H1 (cell line): ENCODE measurements around the gene KCNE3. TPM values are rescaled to one million over a fixed set of nuclear protein-coding genes. Genes with fewer than 3 reads are reported as not detected.

ENCODE experiments used
- CTCF ChIA-PET: fragments of 300-600 bp; sonication (Branson Sonifier 250); formaldehyde crosslinking; loops from one replicate; lab custom pipeline; 2021; ENCODE audit not compliant: partially characterized antibody; lab: Charles Lee
- POLR2A ChIA-PET: fragments of 300-600 bp; sonication (Branson Sonifier 250); formaldehyde crosslinking; loops from one replicate; lab custom pipeline; 2021; ENCODE audit warnings: inconsistent platforms; ENCODE audit not compliant: partially characterized antibody; lab: Charles Lee
- DNase-seq, 2 experiments: peaks; one replicate each; pipeline versions ENCODE4 v3.0.0 to v3.0.0-alpha.2; 2010 to 2022; ENCODE audit warnings: low spot score in 2 of 2, low read depth in 1 of 2, mixed read lengths in 1 of 2
- FAIRE-seq: peaks from 2 replicates; lab custom pipeline; 2011; peaks lifted over from hg19 to GRCh38; lab: Jason Lieb, UNC
- H2AFZ ChIP-seq: 2 replicates; pipeline ENCODE4 v1.8.1; 2012; ENCODE audit warnings: low read length, inconsistent platforms
- H2AK5ac ChIP-seq: 2 replicates; pipeline ENCODE4 v1.6.1; 2013; ENCODE audit warnings: low read depth, low read length
- H2BK120ac ChIP-seq: replicated peaks from 2 replicates; pipeline ENCODE3; 2013; ENCODE audit warnings: low read depth, low read length, inconsistent platforms
- H2BK12ac ChIP-seq: 2 replicates; pipeline ENCODE4 v1.6.1; 2013; ENCODE audit warnings: low read depth, low read length
- H2BK15ac ChIP-seq: 2 replicates; pipeline ENCODE4 v1.6.1; 2013; ENCODE audit warnings: low read length
- H2BK20ac ChIP-seq: 2 replicates; pipeline ENCODE4 v1.6.1; 2013; ENCODE audit warnings: low read length
- H2BK5ac ChIP-seq: 2 replicates; pipeline ENCODE4 v1.6.1; 2013; ENCODE audit warnings: low read depth, low read length
- H3K14ac ChIP-seq: 2 replicates; pipeline ENCODE4 v1.6.1; 2013; ENCODE audit warnings: inconsistent platforms; ENCODE audit not compliant: insufficient read length
- H3K18ac ChIP-seq: 2 replicates; pipeline ENCODE4 v1.6.1; 2013; ENCODE audit warnings: low read length; ENCODE audit errors: extremely low read depth
- H3K23ac ChIP-seq: 2 replicates; pipeline ENCODE4 v1.6.1; 2013; ENCODE audit warnings: inconsistent platforms; ENCODE audit not compliant: insufficient read length
- H3K23me2 ChIP-seq: 2 replicates; pipeline ENCODE4 v1.6.1; 2013; ENCODE audit warnings: low read depth, low read length
- H3K27ac ChIP-seq: 2 replicates; pipeline ENCODE4 v1.6.1; 2011; ENCODE audit warnings: low read depth, low read length, inconsistent platforms
- H3K27me3 ChIP-seq, 4 experiments: replicated peaks in 1 of 4; 1 replicate in 1 of 4; 2 replicates in 3 of 4; pipeline versions ENCODE4 v1.6.1 to v1.8.1; 2011 to 2013; ENCODE audit warnings: low read length in 3 of 4, mild to moderate bottlenecking in 3 of 4, inconsistent platforms in 2 of 4, mixed read lengths in 2 of 4, moderate library complexity in 1 of 4; ENCODE audit not compliant: control insufficient read depth in 3 of 4, insufficient read depth in 3 of 4; ENCODE audit errors: extremely low read depth in 1 of 4
- H3K36me3 ChIP-seq, 4 experiments: 2 replicates each; pipeline versions ENCODE4 v1.6.1 to v1.8.1; 2011 to 2013; ENCODE audit warnings: mild to moderate bottlenecking in 4 of 4, low read length in 3 of 4, moderate library complexity in 2 of 4, control low read depth in 1 of 4, inconsistent platforms in 1 of 4; ENCODE audit not compliant: insufficient read depth in 4 of 4, control insufficient read depth in 2 of 4
- H3K4ac ChIP-seq: replicated peaks from 2 replicates; pipeline ENCODE3; 2013; ENCODE audit warnings: low read length, low read depth, mixed read lengths, inconsistent platforms; ENCODE audit not compliant: insufficient read length
- H3K4me1 ChIP-seq, 4 experiments: replicated peaks in 1 of 4; 1 replicate in 1 of 4; 2 replicates in 3 of 4; pipeline versions ENCODE4 v1.6.1 to v1.8.1; 2011 to 2013; ENCODE audit warnings: low read length in 3 of 4, inconsistent platforms in 2 of 4, mixed read lengths in 1 of 4; ENCODE audit not compliant: insufficient read depth in 4 of 4, control insufficient read depth in 3 of 4
- H3K4me2 ChIP-seq, 2 experiments: 2 replicates each; pipeline versions ENCODE4 v1.6.1 to v1.8.1; 2011 to 2013; ENCODE audit warnings: low read depth in 2 of 2, low read length in 2 of 2, control low read depth in 1 of 2, inconsistent platforms in 1 of 2, mild to moderate bottlenecking in 1 of 2; ENCODE audit not compliant: insufficient read depth in 1 of 2
- H3K4me3 ChIP-seq, 4 experiments: fragments of 200-600, 300-600 bp in 1 of 4; sonication (generic), shearing (Covaris generic), sonication (Bioruptor Twin) in 1 of 4; 2 replicates each; pipeline versions ENCODE4 v1.5.1 to v1.8.1; 2011 to 2016; ENCODE audit warnings: low read length in 4 of 4, low read depth in 3 of 4, control low read depth in 2 of 4, inconsistent platforms in 2 of 4, mild to moderate bottlenecking in 2 of 4, mixed read lengths in 1 of 4, moderate library complexity in 1 of 4; ENCODE audit not compliant: insufficient read depth in 2 of 4; ENCODE audit errors: extremely low read depth in 1 of 4
- H3K56ac ChIP-seq: replicated peaks from 2 replicates; pipeline ENCODE3; 2013; ENCODE audit warnings: low read depth, mild to moderate bottlenecking, mixed read lengths, low read length, inconsistent platforms; ENCODE audit not compliant: insufficient read length
- H3K79me1 ChIP-seq: 2 replicates; pipeline ENCODE4 v1.6.1; 2013; ENCODE audit warnings: low read depth, low read length, control low read depth
- H3K79me2 ChIP-seq, 2 experiments: 2 replicates each; pipeline versions ENCODE4 v1.6.1 to v1.8.1; 2012 to 2013; ENCODE audit warnings: low read length in 2 of 2, mild to moderate bottlenecking in 2 of 2, inconsistent platforms in 1 of 2; ENCODE audit not compliant: insufficient read depth in 2 of 2, control insufficient read depth in 1 of 2
- H3K9ac ChIP-seq, 4 experiments: replicated peaks in 1 of 4; 1 replicate in 1 of 4; 2 replicates in 3 of 4; pipeline versions ENCODE4 v1.6.1 to v1.8.1; 2011 to 2013; ENCODE audit warnings: low read depth in 3 of 4, low read length in 3 of 4, control low read depth in 2 of 4, mild to moderate bottlenecking in 2 of 4, moderate library complexity in 2 of 4, inconsistent platforms in 1 of 4; ENCODE audit errors: extremely low read depth in 1 of 4
- H3K9me3 ChIP-seq, 2 experiments: 2 replicates each; pipeline versions ENCODE4 v1.6.1 to v1.8.1; 2012 to 2013; ENCODE audit warnings: mild to moderate bottlenecking in 2 of 2, moderate library complexity in 2 of 2, control low read depth in 1 of 2, inconsistent platforms in 1 of 2, low read depth in 1 of 2, low read length in 1 of 2, mixed read lengths in 1 of 2; ENCODE audit not compliant: insufficient read depth in 2 of 2
- H4K20me1 ChIP-seq, 2 experiments: replicated peaks in 1 of 2; 2 replicates each; pipeline versions ENCODE3 to v1.8.1; 2011 to 2013; ENCODE audit warnings: inconsistent platforms in 2 of 2, low read length in 2 of 2, mild to moderate bottlenecking in 1 of 2; ENCODE audit not compliant: insufficient read depth in 2 of 2, control insufficient read depth in 1 of 2
- H4K5ac ChIP-seq: 2 replicates; pipeline ENCODE4 v1.6.1; 2013; ENCODE audit warnings: low read length, low read depth, mixed read lengths, inconsistent platforms; ENCODE audit not compliant: insufficient read length
- H4K8ac ChIP-seq: 2 replicates; pipeline ENCODE4 v1.8.0; 2013; ENCODE audit warnings: mild to moderate bottlenecking, moderate library complexity, low read length, inconsistent platforms; ENCODE audit not compliant: insufficient read depth; ENCODE audit errors: extremely low read depth
- H4K91ac ChIP-seq: replicated peaks from 2 replicates; pipeline ENCODE3; 2013; ENCODE audit warnings: low read length, mixed read lengths, inconsistent platforms; ENCODE audit not compliant: insufficient read length
- KDM4A ChIP-seq: IDR thresholded peaks from one replicate; pipeline ENCODE4 v1.7.1; 2012; ENCODE audit warnings: low read depth, mild to moderate bottlenecking, moderate library complexity, low read length, inconsistent platforms; ENCODE audit not compliant: severe bottlenecking
- MAFK ChIP-seq: IDR thresholded peaks from 2 replicates; pipeline ENCODE4 v1.6.1; 2012; ENCODE audit warnings: low read depth, mild to moderate bottlenecking, improper control_type of control experiment, low read length
- PHF8 ChIP-seq: fragments of 200-600 bp; sonication (generic); conservative IDR thresholded peaks from 2 replicates; pipeline ENCODE4 v1.7.1; 2012; ENCODE audit warnings: low read depth, mild to moderate bottlenecking, inconsistent platforms, low read length, moderate library complexity
- RAD21 ChIP-seq, 2 experiments: IDR thresholded peaks in 1 of 2; conservative IDR thresholded peaks in 1 of 2; 2 replicates each; pipeline ENCODE4 v1.6.1; 2011; ENCODE audit warnings: low read depth in 2 of 2, low read length in 2 of 2, improper control_type of control experiment in 1 of 2, inconsistent platforms in 1 of 2, mild to moderate bottlenecking in 1 of 2, moderate library complexity in 1 of 2
- RBBP5 ChIP-seq: IDR thresholded peaks from 2 replicates; pipeline ENCODE4 v1.7.1; 2012; ENCODE audit warnings: low read depth, mild to moderate bottlenecking, inconsistent platforms, low read length, moderate library complexity, borderline replicate concordance
- WGBS, 2 experiments: shearing (Covaris generic) in 1 of 2; methylation state at CpG; one replicate each; pipeline versions ENCODE4 v1.1.6 to v1.1.7; 2013 to 2015; ENCODE audit warnings: low lambda C conversion rate in 2 of 2, mixed read lengths in 2 of 2, inconsistent platforms in 1 of 2, low coverage in 1 of 2, missing lambda C conversion rate in 1 of 2; ENCODE audit not compliant: insufficient replicate concordance in 2 of 2, insufficient coverage in 1 of 2, insufficient read length in 1 of 2; ENCODE audit errors: extremely low coverage in 1 of 2, missing lambda C conversion rate in 1 of 2; 5-methylcytosine and 5-hydroxymethylcytosine counted together
- long read RNA-seq, 2 experiments: library from RNA in 1 of 2; library from capped mRNA in 1 of 2; stranded (forward); transcript quantifications; one replicate each; pipeline ENCODE4 v2.0.0, GENCODE V29; 2021; ENCODE audit warnings: inconsistent platforms in 1 of 2
- polyA minus RNA-seq, 3 experiments: library from RNA; depleted of rRNA, polyadenylated mRNA; stranded (reverse); fragments of >200 nt; gene quantifications; 1 replicate in 2 of 3; 2 replicates in 1 of 3; pipeline ENCODE4 v1.2.3, GENCODE V29; 2011
- polyA plus RNA-seq, 7 experiments: library from polyadenylated mRNA; depleted of rRNA in 3 of 7; stranded (reverse) in 5 of 7; unstranded in 2 of 7; fragments of >200 nt in 5 of 7; fragments of 200-250 nt in 2 of 7; gene quantifications; 1 replicate in 5 of 7; 2 replicates in 1 of 7; 4 replicates in 1 of 7; pipeline versions ENCODE4 v1.2.1 to v1.2.3, GENCODE V29; 2011 to 2013; ENCODE audit warnings: missing spikeins in 2 of 7, mixed read lengths in 2 of 7
- total RNA-seq: library from RNA; stranded (reverse); fragmentation: NEBNext Ultra II Directional; extraction: Animal tissue kit (Norgen Biotek cat#: 25700); gene quantifications from 2 replicates; pipeline ENCODE4 v1.2.1, GENCODE V29; 2021
- TF ChIP-seq, protein P1 (sequence below): IDR thresholded peaks from 2 replicates; pipeline ENCODE4 v1.6.1; 2012; ENCODE audit warnings: inconsistent platforms

Gene KCNE3, protein sequence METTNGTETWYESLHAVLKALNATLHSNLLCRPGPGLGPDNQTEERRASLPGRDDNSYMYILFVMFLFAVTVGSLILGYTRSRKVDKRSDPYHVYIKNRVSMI
- total RNA-seq (2.8 and 3.5 TPM in 2 replicates), polyA plus RNA-seq (2011; rRNA removed) (1.9 and 4.1 TPM in 2 replicates), polyA minus RNA-seq (2011; rRNA and poly(A)+ RNA removed) (2.9 and 4.5 TPM in 2 replicates)
- 4.1 TPM for polyA plus RNA-seq (2011; cell fraction: cytosol; rRNA removed)
- 4.5 TPM for polyA plus RNA-seq (2011; cell fraction: nucleus; rRNA removed)
- polyA plus RNA-seq (2012, experiment 1 of 2): 1.8 to 3.9 TPM (median 2.4 TPM) in 4 replicates
- 2.3 TPM for polyA plus RNA-seq (2012, experiment 2 of 2)
- polyA plus RNA-seq (2013, experiment 1 of 2): 2.9 TPM
- polyA plus RNA-seq (2013, experiment 2 of 2): 2.7 TPM
- polyA minus RNA-seq (2011; cell fraction: cytosol; rRNA and poly(A)+ RNA removed): 3.2 TPM
- 1.1 TPM for polyA minus RNA-seq (2011; cell fraction: nucleus; rRNA and poly(A)+ RNA removed)
- long read RNA-seq, experiment 1: 0 reads
- long read RNA-seq, experiment 2: 0 reads

DNA sequence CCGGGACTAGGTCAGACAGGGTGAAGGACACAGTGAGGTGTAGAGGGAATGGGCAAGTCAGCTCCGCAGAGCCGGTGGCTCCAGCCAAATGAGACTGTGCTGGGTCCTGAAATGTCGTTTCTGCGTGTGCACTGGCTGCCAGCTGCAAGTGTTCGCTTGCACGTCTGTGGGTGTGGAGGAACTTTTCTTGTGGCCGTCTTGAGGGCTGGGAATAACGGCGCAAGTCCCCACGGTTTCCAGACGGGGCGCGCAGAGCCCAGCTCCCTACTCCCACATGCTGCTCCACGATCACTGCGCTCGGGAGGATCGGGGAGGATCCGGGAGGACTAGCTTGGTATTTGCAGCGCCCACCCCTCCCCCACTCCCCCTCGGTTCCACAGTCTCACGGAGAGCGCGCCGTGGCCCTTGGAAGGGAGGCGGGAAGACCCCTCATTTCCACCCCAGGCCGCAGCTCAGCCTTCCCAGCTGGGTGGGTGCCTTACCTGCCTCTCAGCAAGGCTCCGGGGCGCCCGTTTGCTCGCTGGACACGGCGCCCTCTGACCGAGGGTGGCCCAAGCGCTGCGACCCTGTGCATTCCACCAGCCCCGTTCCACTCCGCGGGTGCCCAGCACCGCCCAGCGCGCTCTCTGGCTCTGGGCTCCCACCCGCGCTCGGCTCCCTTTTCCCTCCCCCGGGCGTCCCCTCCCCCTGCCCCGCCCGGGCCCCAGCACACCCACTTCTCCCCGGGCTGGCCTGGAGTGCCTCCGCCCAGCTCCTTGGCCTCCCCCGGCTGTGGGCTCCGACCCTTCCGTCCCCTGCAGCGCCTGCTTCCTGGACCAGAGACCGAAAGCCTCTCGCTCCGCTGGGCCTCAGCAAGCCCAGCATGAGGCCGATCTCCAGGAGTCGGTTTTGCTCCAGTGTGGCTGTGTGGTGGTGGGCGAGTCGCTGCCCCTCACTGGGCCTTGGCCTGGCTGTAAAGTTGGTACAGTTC, at the start of gene KCNE3:
TSS of gene KCNE3 (minus strand) at position 634 of the 970 bp plus-strand sequence. CDS start 9,986 bp downstream, outside the sequence.
- Histone ChIP-seq H3K23me2 (no peaks in the 10 kb centered on the region; the same call in 1 of the 2 replicates), H2BK20ac (peak within 1 kb of the TSS; percentile 29; the same call in 1 of the 2 replicates), H4K5ac (peak within 1 kb of the TSS; percentile 2), H3K4me1 (peaks cover 4 to 12% (median 10%) of the 10 kb centered on the region in 4 experiments), H2AK5ac (no peak within 1 kb of the TSS), H2BK15ac (peak within 1 kb of the TSS; percentile 95), H3K9me3 (no peaks in the 10 kb centered on the region), H3K14ac (no peak within 1 kb of the TSS), H2BK5ac (peak within 1 kb of the TSS; percentile 48; the same call in 1 of the 2 replicates), H3K4ac (peak within 1 kb of the TSS; percentile 55), H3K36me3 (no peaks in the 10 kb centered on the region), H3K4me3 (peak within 1 kb of the TSS; percentile 45 to 59 (median 48)), H3K9ac (peak within 1 kb of the TSS in 3 of 4 experiments; percentile 15 to 52 (median 45); a peak in 2 of 7 replicates), H3K27ac (no peak within 1 kb of the TSS), H2AFZ (peak within 1 kb of the TSS; percentile 89), H3K79me1 (no peaks in the 10 kb centered on the region), H3K79me2 (no peaks in the 10 kb centered on the region), H2BK120ac (peak within 1 kb of the TSS; percentile 24), H3K27me3 (peaks cover 0 to 5% (median 0%) of the 10 kb centered on the region in 4 experiments; a peak in 3 of 7 replicates), H3K56ac (no peak within 1 kb of the TSS), H4K91ac (peak within 1 kb of the TSS; percentile 37), H3K4me2 (peak within 1 kb of the TSS; percentile 70 to 75), H4K20me1 (no peaks in the 10 kb centered on the region), H2BK12ac (peak within 1 kb of the TSS; percentile 91; the same call in 1 of the 2 replicates), H3K18ac (peak within 1 kb of the TSS; percentile 84), H4K8ac (peak within 1 kb of the TSS; percentile 84), H3K23ac (no peak within 1 kb of the TSS)
- ChIA-PET POLR2A (interaction anchor here (0.8 to 2.5 kb wide), 7 partner anchors 10 to 85 kb away, joined by 3 to 18 read pairs (median 3); partner anchors contain the start of gene LIPT2), CTCF (interaction anchor here (0.9 to 1.7 kb wide), 7 partner anchors 9 to 137 kb away, joined by 3 to 7 read pairs (median 4); no protein-coding TSS in a partner anchor)
- DNase-seq: peak in 1 of 2 experiments; percentile 58
- FAIRE-seq: no peak
- WGBS, 2 experiments: 28% methylated on average over 30 of the region's 62 CpGs; no CpG with 5 or more reads in 1 of the 2 experiments
- TF ChIP-seq RAD21 (IDR thresholded peaks at IDR 0.05 in 1 of 2, conservative IDR thresholded peaks at IDR 0.05 in 1 of 2; ENCODE audit: low read depth in 2 of 2, low read length in 2 of 2) (0 out of 4 replicates have a peak, but pooled peaks of 1 of the 2 experiments have one; percentile 0), MAFK (no peak), RBBP5 (no peak), KDM4A (no peak), PHF8 (peak; percentile 53)
- TF ChIP-seq, protein P1, sequence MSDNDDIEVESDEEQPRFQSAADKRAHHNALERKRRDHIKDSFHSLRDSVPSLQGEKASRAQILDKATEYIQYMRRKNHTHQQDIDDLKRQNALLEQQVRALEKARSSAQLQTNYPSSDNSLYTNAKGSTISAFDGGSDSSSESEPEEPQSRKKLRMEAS: peak; percentile 30; the same call in 1 of the 2 replicates
